HL-60 (cell line): ENCODE measurements around the gene DLGAP3.

Experiments
- DNase-seq, 2 experiments: peaks; one replicate each; pipeline ENCODE4 v3.0.0-alpha.2; 2010 to 2020; ENCODE audit warnings: low read depth in 1 of 2, low spot score in 1 of 2
- H3K27ac ChIP-seq: fragments of 250-450 bp; sonication (Bioruptor Pico); replicated peaks from 2 replicates; pipeline ENCODE4 v1.5.1; 2020; ENCODE audit warnings: mild to moderate bottlenecking, moderate library complexity
- H3K27me3 ChIP-seq: fragments of 250-450 bp; sonication (Bioruptor Pico); 2 replicates; pipeline ENCODE4 v1.5.1; 2021; ENCODE audit warnings: mild to moderate bottlenecking, moderate library complexity; ENCODE audit not compliant: insufficient read depth, poor library complexity, severe bottlenecking
- H3K4me3 ChIP-seq: replicated peaks from 2 replicates; pipeline ENCODE4 v1.5.1; 2011; ENCODE audit warnings: mild to moderate bottlenecking, control low read depth, low read length; ENCODE audit not compliant: insufficient read depth
- GABPA ChIP-seq: IDR thresholded peaks from 2 replicates; pipeline ENCODE4 v1.6.1; 2012; ENCODE audit warnings: low read depth
- POLR2AphosphoS5 ChIP-seq: IDR thresholded peaks from 2 replicates; pipeline ENCODE4 v1.6.1; 2012; ENCODE audit warnings: low read depth
- SPI1 ChIP-seq: IDR thresholded peaks from 2 replicates; pipeline ENCODE4 v1.6.1; 2012; ENCODE audit warnings: low read depth, mild to moderate bottlenecking, borderline replicate concordance
- TF ChIP-seq, protein P1 (sequence below): IDR thresholded peaks from one replicate; pipeline ENCODE4 v1.5.1; 2011; ENCODE audit warnings: low read length, control low read depth, inconsistent platforms; ENCODE audit not compliant: insufficient read depth
- TF ChIP-seq, protein P2 (sequence below): IDR thresholded peaks from 2 replicates; pipeline ENCODE4 v1.6.1; 2012; ENCODE audit warnings: low read depth; ENCODE audit not compliant: insufficient replicate concordance

DLGAP3 gene

DNA sequence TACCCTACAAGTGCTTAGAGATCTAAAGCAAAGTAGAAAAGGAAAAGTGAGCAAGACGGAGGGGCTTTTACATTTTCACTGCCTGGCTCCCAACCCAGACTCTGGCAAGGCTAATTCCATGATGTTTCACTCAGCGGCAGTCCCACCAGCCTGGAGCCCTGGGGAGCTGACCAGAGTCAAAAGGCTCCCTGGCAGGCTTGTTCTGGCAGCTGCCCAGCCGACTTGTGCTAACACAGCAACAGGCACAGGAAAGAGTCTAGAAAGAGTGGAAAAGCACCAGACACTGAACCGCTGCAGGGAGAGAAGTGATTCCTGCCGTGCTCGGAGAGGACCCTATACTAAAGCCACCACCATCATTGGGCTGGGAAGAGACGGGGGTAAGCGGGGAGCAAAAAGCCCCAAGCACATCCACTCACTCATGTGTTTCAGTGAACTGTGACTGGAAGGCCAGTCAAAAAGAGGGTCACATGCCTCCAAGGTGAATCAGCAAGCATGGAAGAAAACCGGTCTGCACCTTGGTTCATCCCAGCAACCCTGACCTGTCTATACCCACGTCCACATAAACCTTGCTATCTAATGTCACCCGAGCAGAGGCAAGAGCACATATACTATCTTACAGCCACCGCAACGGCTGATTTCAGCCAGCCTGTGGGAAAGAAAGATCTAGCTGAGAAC lies 77.9 kb downstream of the DLGAP3 start:
- DNase-seq, result no peak
- Histone ChIP-seq H3K27ac (no peak overlapping the region), H3K4me3 (no peak overlapping the region), H3K27me3 (no peaks in the 10 kb centered on the region)
- TF ChIP-seq, protein P1, sequence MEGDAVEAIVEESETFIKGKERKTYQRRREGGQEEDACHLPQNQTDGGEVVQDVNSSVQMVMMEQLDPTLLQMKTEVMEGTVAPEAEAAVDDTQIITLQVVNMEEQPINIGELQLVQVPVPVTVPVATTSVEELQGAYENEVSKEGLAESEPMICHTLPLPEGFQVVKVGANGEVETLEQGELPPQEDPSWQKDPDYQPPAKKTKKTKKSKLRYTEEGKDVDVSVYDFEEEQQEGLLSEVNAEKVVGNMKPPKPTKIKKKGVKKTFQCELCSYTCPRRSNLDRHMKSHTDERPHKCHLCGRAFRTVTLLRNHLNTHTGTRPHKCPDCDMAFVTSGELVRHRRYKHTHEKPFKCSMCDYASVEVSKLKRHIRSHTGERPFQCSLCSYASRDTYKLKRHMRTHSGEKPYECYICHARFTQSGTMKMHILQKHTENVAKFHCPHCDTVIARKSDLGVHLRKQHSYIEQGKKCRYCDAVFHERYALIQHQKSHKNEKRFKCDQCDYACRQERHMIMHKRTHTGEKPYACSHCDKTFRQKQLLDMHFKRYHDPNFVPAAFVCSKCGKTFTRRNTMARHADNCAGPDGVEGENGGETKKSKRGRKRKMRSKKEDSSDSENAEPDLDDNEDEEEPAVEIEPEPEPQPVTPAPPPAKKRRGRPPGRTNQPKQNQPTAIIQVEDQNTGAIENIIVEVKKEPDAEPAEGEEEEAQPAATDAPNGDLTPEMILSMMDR, result no peak
- TF ChIP-seq, protein P2, sequence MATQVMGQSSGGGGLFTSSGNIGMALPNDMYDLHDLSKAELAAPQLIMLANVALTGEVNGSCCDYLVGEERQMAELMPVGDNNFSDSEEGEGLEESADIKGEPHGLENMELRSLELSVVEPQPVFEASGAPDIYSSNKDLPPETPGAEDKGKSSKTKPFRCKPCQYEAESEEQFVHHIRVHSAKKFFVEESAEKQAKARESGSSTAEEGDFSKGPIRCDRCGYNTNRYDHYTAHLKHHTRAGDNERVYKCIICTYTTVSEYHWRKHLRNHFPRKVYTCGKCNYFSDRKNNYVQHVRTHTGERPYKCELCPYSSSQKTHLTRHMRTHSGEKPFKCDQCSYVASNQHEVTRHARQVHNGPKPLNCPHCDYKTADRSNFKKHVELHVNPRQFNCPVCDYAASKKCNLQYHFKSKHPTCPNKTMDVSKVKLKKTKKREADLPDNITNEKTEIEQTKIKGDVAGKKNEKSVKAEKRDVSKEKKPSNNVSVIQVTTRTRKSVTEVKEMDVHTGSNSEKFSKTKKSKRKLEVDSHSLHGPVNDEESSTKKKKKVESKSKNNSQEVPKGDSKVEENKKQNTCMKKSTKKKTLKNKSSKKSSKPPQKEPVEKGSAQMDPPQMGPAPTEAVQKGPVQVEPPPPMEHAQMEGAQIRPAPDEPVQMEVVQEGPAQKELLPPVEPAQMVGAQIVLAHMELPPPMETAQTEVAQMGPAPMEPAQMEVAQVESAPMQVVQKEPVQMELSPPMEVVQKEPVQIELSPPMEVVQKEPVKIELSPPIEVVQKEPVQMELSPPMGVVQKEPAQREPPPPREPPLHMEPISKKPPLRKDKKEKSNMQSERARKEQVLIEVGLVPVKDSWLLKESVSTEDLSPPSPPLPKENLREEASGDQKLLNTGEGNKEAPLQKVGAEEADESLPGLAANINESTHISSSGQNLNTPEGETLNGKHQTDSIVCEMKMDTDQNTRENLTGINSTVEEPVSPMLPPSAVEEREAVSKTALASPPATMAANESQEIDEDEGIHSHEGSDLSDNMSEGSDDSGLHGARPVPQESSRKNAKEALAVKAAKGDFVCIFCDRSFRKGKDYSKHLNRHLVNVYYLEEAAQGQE, result no peak
- TF ChIP-seq GABPA (no peak), POLR2AphosphoS5 (no peak), SPI1 (no peak)

DNA sequence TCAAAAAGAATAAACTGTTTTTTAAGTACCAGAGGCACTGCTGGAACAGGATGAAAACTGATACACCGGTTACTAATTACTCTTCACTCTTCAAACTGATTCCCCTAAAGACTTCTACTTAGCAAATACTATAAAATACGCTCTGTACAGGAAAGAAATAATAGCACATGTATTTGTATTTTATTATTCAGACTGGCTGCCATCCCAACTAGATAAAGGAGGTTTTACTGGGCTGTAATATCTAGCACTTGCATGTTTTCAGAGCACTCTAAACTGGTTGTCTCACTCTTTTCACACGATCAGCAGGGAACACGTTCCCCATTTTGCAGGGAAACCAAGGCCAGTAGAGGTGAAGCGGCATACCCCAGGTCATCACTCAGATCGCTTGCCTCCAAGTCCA lies 79.1 kb downstream of the DLGAP3 start:
- TF ChIP-seq, protein P1, result no peak
- no peak for TF ChIP-seq POLR2AphosphoS5
- no peak for TF ChIP-seq SPI1
- no peak for TF ChIP-seq GABPA
- TF ChIP-seq, protein P2, result no peak
- DNase-seq, result no peak
- H3K27ac ChIP-seq, result no peak overlapping the region

DNA sequence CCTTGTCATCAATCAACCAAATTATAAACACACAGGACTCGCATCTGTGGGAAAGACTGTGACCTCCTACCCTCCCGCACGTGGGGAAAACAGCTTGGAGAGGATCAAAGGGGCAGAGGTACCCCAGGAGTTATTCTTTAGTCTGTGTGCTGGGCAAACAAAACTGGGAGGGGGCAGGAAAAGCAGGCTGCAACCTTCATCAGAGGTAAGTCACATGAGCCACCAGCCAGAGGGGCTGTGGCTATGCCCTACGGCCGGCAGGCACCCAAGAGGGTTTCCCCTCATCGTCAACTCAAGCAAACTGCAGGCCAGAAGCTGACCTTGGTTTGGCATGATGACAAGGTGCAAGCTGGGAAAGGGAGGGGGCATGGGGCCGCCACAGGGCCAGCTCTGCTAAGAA lies 82.4 kb downstream of the DLGAP3 start:
- TF ChIP-seq GABPA (no peak), POLR2AphosphoS5 (no peak), SPI1 (no peak)
- TF ChIP-seq, protein P2, result no peak
- TF ChIP-seq, protein P1, result no peak
- H3K27ac ChIP-seq, result no peak overlapping the region
- no peak for DNase-seq
- H3K27me3 ChIP-seq, result no peaks in the 10 kb centered on the region
- no peak overlapping the region for H3K4me3 ChIP-seq

More for the DNA sequence above, 79.1 kb downstream of the DLGAP3 start:
- H3K27me3 ChIP-seq, result no peaks in the 10 kb centered on the region
- H3K4me3 ChIP-seq, result no peak overlapping the region
